A549 (cell line): ENCODE measurements around the gene NIT2. TPM values are rescaled to one million over a fixed set of nuclear protein-coding genes. Genes with fewer than 3 reads are reported as not detected.

Experiments
- ATAC-seq, 2 experiments: fragments of 200-7000 bp in 1 of 2; fragments of >200 bp in 1 of 2; cut with Nextera tagmentation in 1 of 2; cut with Tn5 transposase in 1 of 2; 3 replicates each; pipeline versions ENCODE4 v1.8.0 to v1.9.1; 2018 to 2020; ENCODE audit warnings: mild to moderate bottlenecking in 1 of 2, moderate library complexity in 1 of 2
- CTCF ChIA-PET: fragments of 300-600 bp; sonication (Branson Sonifier 250); formaldehyde crosslinking; extraction: SDS; loops from one replicate; lab custom pipeline; 2021; ENCODE audit warnings: antibody characterized with exemption, inconsistent platforms; lab: Yijun Ruan, JAX
- POLR2A ChIA-PET: fragments of 350-600 bp; formaldehyde crosslinking; extraction: SDS; loops from one replicate; lab custom pipeline; 2021; ENCODE audit warnings: antibody characterized with exemption, inconsistent platforms; lab: Yijun Ruan, JAX
- DNase-seq, 2 experiments: peaks; one replicate each; pipeline versions ENCODE4 v3.0.0 to v3.0.0-alpha.2; 2011 to 2016; ENCODE audit warnings: low read depth in 1 of 2, low spot score in 1 of 2
- FAIRE-seq: peaks from 2 replicates; lab custom pipeline; 2011; peaks lifted over from hg19 to GRCh38; lab: Jason Lieb, UNC
- H3K27ac ChIP-seq, 2 experiments: fragments of >200 bp; sonication (Bioruptor Twin); formaldehyde crosslinking; 3 replicates each; pipeline ENCODE4 v1.5.1; 2016 to 2017
- H3K4me1 ChIP-seq: fragments of >200 bp; sonication (Bioruptor Twin); formaldehyde crosslinking; 3 replicates; pipeline ENCODE4 v1.6.1; 2016
- H3K4me2 ChIP-seq: fragments of >200 bp; sonication (Bioruptor Twin); formaldehyde crosslinking; 3 replicates; pipeline ENCODE4 v1.6.1; 2016
- H3K4me3 ChIP-seq: fragments of >200 bp; sonication (Bioruptor Twin); formaldehyde crosslinking; 3 replicates; pipeline ENCODE4 v1.5.1; 2016
- H3K9me3 ChIP-seq: fragments of >200 bp; sonication (Bioruptor Twin); formaldehyde crosslinking; 3 replicates; pipeline ENCODE4 v1.6.1; 2016
- CBX2 ChIP-seq: fragments of 200-600 bp; sonication (generic); IDR thresholded peaks from 2 replicates; pipeline ENCODE4 v1.6.1; 2016; ENCODE audit warnings: low read depth, mild to moderate bottlenecking, borderline replicate concordance
- CBX8 ChIP-seq: fragments of 200-600 bp; sonication (generic); IDR thresholded peaks from 2 replicates; pipeline ENCODE4 v1.6.1; 2016
- CEBPB ChIP-seq, 2 experiments: fragments of >200 bp in 1 of 2; sonication (Bioruptor Twin) in 1 of 2; formaldehyde crosslinking in 1 of 2; IDR thresholded peaks; 2 replicates each; pipeline ENCODE4 v1.6.1; 2012 to 2016
- CHD4 ChIP-seq: fragments of 200-600 bp; sonication (generic); IDR thresholded peaks from 2 replicates; pipeline ENCODE4 v1.6.1; 2016; ENCODE audit warnings: antibody characterized with exemption, mild to moderate bottlenecking, borderline replicate concordance
- EHF ChIP-seq: fragments of 250-450 bp; sonication (Bioruptor Pico); IDR thresholded peaks from 2 replicates; pipeline ENCODE4 v1.5.0; 2020; ENCODE audit warnings: mild to moderate bottlenecking
- ELK1 ChIP-seq: fragments of 150-350 bp; IDR thresholded peaks from 2 replicates; pipeline ENCODE4 v1.6.1; 2014; ENCODE audit warnings: low read depth, mild to moderate bottlenecking, low read length
- HOXA7 ChIP-seq: fragments of 250-450 bp; sonication (Bioruptor Pico); IDR thresholded peaks from 2 replicates; pipeline ENCODE4 v1.5.0; 2020; ENCODE audit warnings: mild to moderate bottlenecking, moderate library complexity
- KDM5A ChIP-seq: fragments of 200-600 bp; sonication (generic); IDR thresholded peaks from 2 replicates; pipeline ENCODE4 v1.6.1; 2016; ENCODE audit warnings: antibody characterized with exemption, mild to moderate bottlenecking
- MYC ChIP-seq: IDR thresholded peaks from 2 replicates; pipeline ENCODE4 v1.6.1; 2012; ENCODE audit warnings: mild to moderate bottlenecking, inconsistent platforms, low read length, improper control_type of control experiment, borderline replicate concordance
- NFE2L2 ChIP-seq: fragments of 150-350 bp; conservative IDR thresholded peaks from 2 replicates; pipeline ENCODE4 v1.6.1; 2014; ENCODE audit warnings: low read length
- NR3C1 ChIP-seq: fragments of >200 bp; sonication (Bioruptor Twin); formaldehyde crosslinking; IDR thresholded peaks from 3 replicates; pipeline ENCODE4 v1.6.1; 2017
- POLR2A ChIP-seq: IDR thresholded peaks from 2 replicates; pipeline ENCODE4 v1.6.1; 2012; ENCODE audit warnings: mild to moderate bottlenecking, low read length
- POLR2AphosphoS2 ChIP-seq: conservative IDR thresholded peaks from 2 replicates; pipeline ENCODE4 v1.6.1; 2012; ENCODE audit warnings: low read length, improper control_type of control experiment, inconsistent platforms
- RAD21 ChIP-seq, 2 experiments: fragments of >200 bp in 1 of 2; sonication (Bioruptor Twin) in 1 of 2; formaldehyde crosslinking in 1 of 2; IDR thresholded peaks in 1 of 2; conservative IDR thresholded peaks in 1 of 2; 2 replicates in 1 of 2; 3 replicates in 1 of 2; pipeline ENCODE4 v1.6.1; 2012 to 2018; ENCODE audit warnings: inconsistent platforms in 1 of 2
- RARB ChIP-seq: fragments of 250-450 bp; sonication (Bioruptor Pico); IDR thresholded peaks from 2 replicates; pipeline ENCODE4 v1.8.0; 2021; ENCODE audit warnings: mild to moderate bottlenecking, moderate library complexity
- RCOR1 ChIP-seq: fragments of 150-350 bp; IDR thresholded peaks from 2 replicates; pipeline ENCODE4 v1.6.1; 2014; ENCODE audit warnings: antibody characterized with exemption, low read length, low read depth
- RNF2 ChIP-seq: fragments of 200-600 bp; sonication (generic); IDR thresholded peaks from 2 replicates; pipeline ENCODE4 v1.6.1; 2016; ENCODE audit warnings: low read depth, mild to moderate bottlenecking, antibody characterized with exemption, moderate library complexity, borderline replicate concordance
- SMC3 ChIP-seq: fragments of >200 bp; sonication (Bioruptor Twin); formaldehyde crosslinking; IDR thresholded peaks from 3 replicates; pipeline ENCODE4 v1.6.1; 2018; ENCODE audit warnings: inconsistent platforms
- SREBF2 ChIP-seq: fragments of 450-650 bp; IDR thresholded peaks from 2 replicates; pipeline ENCODE4 v1.6.1; 2014; ENCODE audit warnings: mild to moderate bottlenecking, moderate library complexity
- ZC3H11A ChIP-seq: fragments of 450-650 bp; IDR thresholded peaks from 2 replicates; pipeline ENCODE4 v1.6.1; 2014; ENCODE audit warnings: antibody characterized with exemption, mild to moderate bottlenecking
- WGBS: methylation state at CpG from one replicate; pipeline ENCODE4 v1.1.6; 2017; ENCODE audit errors: missing lambda C conversion rate; 5-methylcytosine and 5-hydroxymethylcytosine counted together
- polyA plus RNA-seq, 4 experiments: library from polyadenylated mRNA; depleted of rRNA in 3 of 4; stranded (reverse); fragments of >200 nt; fragmentation: RNase III in 1 of 4; extraction: RNeasy Plus Mini Kit Qiagen cat#74134 plus additional on column Dnase treatment in 1 of 4; gene quantifications; 2 replicates in 3 of 4; 3 replicates in 1 of 4; pipeline ENCODE4 v1.2.3, GENCODE V29; 2011 to 2017
- TF ChIP-seq, protein P1 (sequence below): fragments of 200-600 bp; sonication (generic); IDR thresholded peaks from 2 replicates; pipeline ENCODE4 v1.6.1; 2016; ENCODE audit warnings: antibody characterized with exemption, mild to moderate bottlenecking, moderate library complexity
- TF ChIP-seq, protein P2 (sequence below): fragments of 450-650 bp; IDR thresholded peaks from 2 replicates; pipeline ENCODE4 v1.6.1; 2014; ENCODE audit warnings: antibody characterized with exemption
- TF ChIP-seq, protein P3 (sequence below): fragments of 250-450 bp; sonication (Bioruptor Pico); IDR thresholded peaks from 2 replicates; pipeline ENCODE4 v1.5.0; 2021; ENCODE audit warnings: mild to moderate bottlenecking, moderate library complexity, borderline replicate concordance
- TF ChIP-seq, protein P4 (sequence below): fragments of >200 bp; sonication (Bioruptor Twin); formaldehyde crosslinking; IDR thresholded peaks from 3 replicates; pipeline ENCODE4 v1.5.1; 2016

The NIT2 gene
- polyA plus RNA-seq, 2 of the 4 experiments (the other 2 are of a cell fraction): 75.0 to 140 TPM

- no peak overlapping the region for H3K27ac ChIP-seq
- DNase-seq: no peak
- no peaks in the 10 kb centered on the region for H3K4me1 ChIP-seq
- no peaks in the 10 kb centered on the region for H3K9me3 ChIP-seq
- ChIA-PET CTCF (no interaction called here), POLR2A (no interaction called here)
- H3K4me2 ChIP-seq: no peak overlapping the region
- 81% methylated on average over 2 of the region's 2 CpGs for WGBS
- no peak for FAIRE-seq
- TF ChIP-seq NR3C1 (no peak), ZC3H11A (no peak), EHF (CRISPR knock-in tag) (no peak), POLR2A (no peak), RNF2 (no peak), HOXA7 (no peak), SREBF2 (no peak), CBX2 (no peak), CEBPB (IDR thresholded peaks at IDR 0.05) (no peak), CBX8 (no peak), NFE2L2 (no peak), CHD4 (no peak), POLR2AphosphoS2 (no peak), KDM5A (no peak), MYC (no peak), ELK1 (no peak)
- TF ChIP-seq, protein P1, sequence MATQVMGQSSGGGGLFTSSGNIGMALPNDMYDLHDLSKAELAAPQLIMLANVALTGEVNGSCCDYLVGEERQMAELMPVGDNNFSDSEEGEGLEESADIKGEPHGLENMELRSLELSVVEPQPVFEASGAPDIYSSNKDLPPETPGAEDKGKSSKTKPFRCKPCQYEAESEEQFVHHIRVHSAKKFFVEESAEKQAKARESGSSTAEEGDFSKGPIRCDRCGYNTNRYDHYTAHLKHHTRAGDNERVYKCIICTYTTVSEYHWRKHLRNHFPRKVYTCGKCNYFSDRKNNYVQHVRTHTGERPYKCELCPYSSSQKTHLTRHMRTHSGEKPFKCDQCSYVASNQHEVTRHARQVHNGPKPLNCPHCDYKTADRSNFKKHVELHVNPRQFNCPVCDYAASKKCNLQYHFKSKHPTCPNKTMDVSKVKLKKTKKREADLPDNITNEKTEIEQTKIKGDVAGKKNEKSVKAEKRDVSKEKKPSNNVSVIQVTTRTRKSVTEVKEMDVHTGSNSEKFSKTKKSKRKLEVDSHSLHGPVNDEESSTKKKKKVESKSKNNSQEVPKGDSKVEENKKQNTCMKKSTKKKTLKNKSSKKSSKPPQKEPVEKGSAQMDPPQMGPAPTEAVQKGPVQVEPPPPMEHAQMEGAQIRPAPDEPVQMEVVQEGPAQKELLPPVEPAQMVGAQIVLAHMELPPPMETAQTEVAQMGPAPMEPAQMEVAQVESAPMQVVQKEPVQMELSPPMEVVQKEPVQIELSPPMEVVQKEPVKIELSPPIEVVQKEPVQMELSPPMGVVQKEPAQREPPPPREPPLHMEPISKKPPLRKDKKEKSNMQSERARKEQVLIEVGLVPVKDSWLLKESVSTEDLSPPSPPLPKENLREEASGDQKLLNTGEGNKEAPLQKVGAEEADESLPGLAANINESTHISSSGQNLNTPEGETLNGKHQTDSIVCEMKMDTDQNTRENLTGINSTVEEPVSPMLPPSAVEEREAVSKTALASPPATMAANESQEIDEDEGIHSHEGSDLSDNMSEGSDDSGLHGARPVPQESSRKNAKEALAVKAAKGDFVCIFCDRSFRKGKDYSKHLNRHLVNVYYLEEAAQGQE: no peak
- TF ChIP-seq, protein P2, sequence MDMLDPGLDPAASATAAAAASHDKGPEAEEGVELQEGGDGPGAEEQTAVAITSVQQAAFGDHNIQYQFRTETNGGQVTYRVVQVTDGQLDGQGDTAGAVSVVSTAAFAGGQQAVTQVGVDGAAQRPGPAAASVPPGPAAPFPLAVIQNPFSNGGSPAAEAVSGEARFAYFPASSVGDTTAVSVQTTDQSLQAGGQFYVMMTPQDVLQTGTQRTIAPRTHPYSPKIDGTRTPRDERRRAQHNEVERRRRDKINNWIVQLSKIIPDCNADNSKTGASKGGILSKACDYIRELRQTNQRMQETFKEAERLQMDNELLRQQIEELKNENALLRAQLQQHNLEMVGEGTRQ: no peak
- TF ChIP-seq, protein P3, sequence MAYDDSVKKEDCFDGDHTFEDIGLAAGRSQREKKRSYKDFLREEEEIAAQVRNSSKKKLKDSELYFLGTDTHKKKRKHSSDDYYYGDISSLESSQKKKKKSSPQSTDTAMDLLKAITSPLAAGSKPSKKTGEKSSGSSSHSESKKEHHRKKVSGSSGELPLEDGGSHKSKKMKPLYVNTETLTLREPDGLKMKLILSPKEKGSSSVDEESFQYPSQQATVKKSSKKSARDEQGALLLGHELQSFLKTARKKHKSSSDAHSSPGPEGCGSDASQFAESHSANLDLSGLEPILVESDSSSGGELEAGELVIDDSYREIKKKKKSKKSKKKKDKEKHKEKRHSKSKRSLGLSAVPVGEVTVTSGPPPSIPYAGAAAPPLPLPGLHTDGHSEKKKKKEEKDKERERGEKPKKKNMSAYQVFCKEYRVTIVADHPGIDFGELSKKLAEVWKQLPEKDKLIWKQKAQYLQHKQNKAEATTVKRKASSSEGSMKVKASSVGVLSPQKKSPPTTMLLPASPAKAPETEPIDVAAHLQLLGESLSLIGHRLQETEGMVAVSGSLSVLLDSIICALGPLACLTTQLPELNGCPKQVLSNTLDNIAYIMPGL (CRISPR knock-in tag): no peak
- no peak overlapping the region for H3K4me3 ChIP-seq
- ATAC-seq: no peak
These were observed 23.5 kb upstream of the NIT2 start for GRCh38 chr3:100311011-100311410.

DNA sequence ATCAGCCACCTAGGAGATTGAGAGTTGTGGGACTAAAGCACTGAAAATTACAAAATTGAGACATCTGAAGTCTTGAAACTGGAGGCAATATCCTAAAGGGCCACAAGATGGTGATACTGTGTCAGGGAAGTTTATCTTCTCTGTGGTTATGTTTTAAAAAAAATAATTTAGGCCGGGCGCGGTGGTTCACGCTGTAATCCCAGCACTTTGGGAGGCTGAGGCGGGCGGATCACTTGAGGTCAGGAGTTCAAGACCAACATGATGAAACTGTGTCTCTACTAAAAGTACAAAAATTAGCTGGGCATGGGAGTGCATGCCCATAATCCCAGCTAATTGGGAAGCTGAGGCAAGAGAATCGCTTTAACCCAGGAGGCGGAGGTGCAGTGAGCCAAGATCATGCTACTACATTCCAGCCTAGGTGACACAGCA lies 17.9 kb upstream of the NIT2 start:
- 28% methylated on average over 8 of the region's 8 CpGs for WGBS
- DNase-seq (peak; percentile 25 to 71), ATAC-seq (peak; percentile 64 to 90; a peak in 4 of 6 replicates), FAIRE-seq (no peak)
- Histone ChIP-seq H3K9me3 (no peaks in the 10 kb centered on the region), H3K4me2 (peak overlapping the region; percentile 44; the same call in 2 of the 3 replicates), H3K4me1 (peaks cover 3% of the 10 kb centered on the region; the same call in 1 of the 3 replicates), H3K27ac (peak overlapping the region in 1 of 2 experiments; percentile 53; a peak in 1 of 6 replicates), H3K4me3 (no peak overlapping the region)
- CTCF ChIA-PET: interaction anchor here (0.7 to 2.4 kb wide), 30 partner anchors 10 to 887 kb away, joined by 3 to 34 read pairs (median 4); partner anchors contain the start of genes NIT2, TFG and TOMM70
- TF ChIP-seq, protein P4, sequence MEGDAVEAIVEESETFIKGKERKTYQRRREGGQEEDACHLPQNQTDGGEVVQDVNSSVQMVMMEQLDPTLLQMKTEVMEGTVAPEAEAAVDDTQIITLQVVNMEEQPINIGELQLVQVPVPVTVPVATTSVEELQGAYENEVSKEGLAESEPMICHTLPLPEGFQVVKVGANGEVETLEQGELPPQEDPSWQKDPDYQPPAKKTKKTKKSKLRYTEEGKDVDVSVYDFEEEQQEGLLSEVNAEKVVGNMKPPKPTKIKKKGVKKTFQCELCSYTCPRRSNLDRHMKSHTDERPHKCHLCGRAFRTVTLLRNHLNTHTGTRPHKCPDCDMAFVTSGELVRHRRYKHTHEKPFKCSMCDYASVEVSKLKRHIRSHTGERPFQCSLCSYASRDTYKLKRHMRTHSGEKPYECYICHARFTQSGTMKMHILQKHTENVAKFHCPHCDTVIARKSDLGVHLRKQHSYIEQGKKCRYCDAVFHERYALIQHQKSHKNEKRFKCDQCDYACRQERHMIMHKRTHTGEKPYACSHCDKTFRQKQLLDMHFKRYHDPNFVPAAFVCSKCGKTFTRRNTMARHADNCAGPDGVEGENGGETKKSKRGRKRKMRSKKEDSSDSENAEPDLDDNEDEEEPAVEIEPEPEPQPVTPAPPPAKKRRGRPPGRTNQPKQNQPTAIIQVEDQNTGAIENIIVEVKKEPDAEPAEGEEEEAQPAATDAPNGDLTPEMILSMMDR: peak; percentile 69
- TF ChIP-seq RAD21 (conservative IDR thresholded peaks at IDR 0.05 in 1 of 2, IDR thresholded peaks at IDR 0.05 in 1 of 2): peak; percentile 74 to 79
- no peak for TF ChIP-seq RCOR1
- no peak for TF ChIP-seq RARB (CRISPR knock-in tag)
- peak; percentile 70 for TF ChIP-seq SMC3
- POLR2A ChIA-PET: no interaction called here
